SK-N-MC (cell line): Measurements from ENCODE around the gene BTBD16.

Source experiments
- DNase-seq: peaks from one replicate; pipeline ENCODE4 v3.0.0-alpha.2; 2011; ENCODE audit warnings: low read depth, low spot score
- H3K27ac ChIP-seq: fragments of 200-600 bp; sonication (generic); 2 replicates; pipeline ENCODE4 v1.5.1; 2016; ENCODE audit warnings: mixed run types
- H3K36me3 ChIP-seq: fragments of 200-600 bp; sonication (generic); 2 replicates; pipeline ENCODE4 v1.6.1; 2017; ENCODE audit warnings: antibody characterized with exemption, low read length, mixed read lengths; ENCODE audit not compliant: insufficient read depth
- H3K4me3 ChIP-seq: fragments of 200-600 bp; sonication (generic); 2 replicates; pipeline ENCODE4 v1.5.1; 2016
- H3K9ac ChIP-seq: fragments of 200-600 bp; sonication (generic); 2 replicates; pipeline ENCODE4 v1.8.0; 2017; ENCODE audit warnings: mixed run types, mixed read lengths; ENCODE audit not compliant: insufficient read length
- H3K9me3 ChIP-seq: fragments of 200-600 bp; sonication (generic); 2 replicates; pipeline ENCODE4 v1.6.1; 2017; ENCODE audit warnings: low read depth, mild to moderate bottlenecking, antibody characterized with exemption, low read length, moderate library complexity, mixed read lengths
- EZH2 ChIP-seq: fragments of 200-600 bp; sonication (generic); IDR thresholded peaks from one replicate; pipeline ENCODE4 v1.6.1; 2017; ENCODE audit warnings: antibody characterized with exemption
- FOXP2 ChIP-seq: optimal IDR thresholded peaks from 2 replicates; pipeline ENCODE3; 2011; ENCODE audit warnings: mild to moderate bottlenecking, moderate library complexity; ENCODE audit not compliant: insufficient read depth; ENCODE audit errors: extremely low read length, control extremely low read depth
- POLR2AphosphoS5 ChIP-seq: IDR thresholded peaks from 2 replicates; pipeline ENCODE4 v1.6.1; 2012; ENCODE audit warnings: mild to moderate bottlenecking, low read depth, low read length, borderline replicate concordance

BTBD16 gene

GRCh38 chr10:122352817-122353525, 81.9 kb downstream of the BTBD16 start:
- no peak for DNase-seq
- Histone ChIP-seq H3K36me3 (no peaks in the 10 kb centered on the region), H3K27ac (no peak overlapping the region), H3K9me3 (no peaks in the 10 kb centered on the region), H3K9ac (no peak overlapping the region), H3K4me3 (no peak overlapping the region)
- TF ChIP-seq POLR2AphosphoS5 (no peak), FOXP2 (no peak), EZH2 (no peak)

- Histone ChIP-seq H3K4me3 (no peak overlapping the region), H3K9ac (no peak overlapping the region), H3K36me3 (no peaks in the 10 kb centered on the region), H3K9me3 (no peaks in the 10 kb centered on the region), H3K27ac (no peak overlapping the region)
- TF ChIP-seq EZH2: no peak
- no peak for TF ChIP-seq POLR2AphosphoS5
- TF ChIP-seq FOXP2: no peak
- DNase-seq: no peak
Measured at GRCh38 chr10:122354383-122354782, 83.3 kb downstream of the BTBD16 start.

DNA sequence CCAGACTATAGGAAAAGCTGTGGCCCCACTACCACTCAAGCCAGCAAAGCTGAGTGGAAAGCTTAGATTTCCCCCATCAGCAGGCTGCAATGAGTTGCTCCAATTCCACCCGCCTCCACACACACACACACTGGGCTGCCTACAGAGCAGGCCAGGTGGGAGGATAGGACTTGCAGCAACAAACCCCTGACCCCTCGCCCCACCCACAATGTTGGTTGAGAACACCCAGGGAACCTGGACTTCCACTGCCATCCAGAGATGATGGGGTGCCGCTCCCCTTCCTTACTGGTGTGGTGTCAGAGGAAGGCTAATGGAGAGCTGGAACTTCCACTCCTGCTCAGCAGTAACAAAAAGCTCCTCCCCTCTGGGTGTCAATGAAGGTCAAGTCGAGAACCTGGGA, 86.6 kb downstream of the BTBD16 start:
- H3K36me3 ChIP-seq: no peaks in the 10 kb centered on the region
- H3K27ac ChIP-seq: no peak overlapping the region
- no peak for DNase-seq
- H3K9me3 ChIP-seq: no peaks in the 10 kb centered on the region
- H3K4me3 ChIP-seq: no peak overlapping the region
- no peak for TF ChIP-seq POLR2AphosphoS5
- no peak overlapping the region for H3K9ac ChIP-seq

DNA sequence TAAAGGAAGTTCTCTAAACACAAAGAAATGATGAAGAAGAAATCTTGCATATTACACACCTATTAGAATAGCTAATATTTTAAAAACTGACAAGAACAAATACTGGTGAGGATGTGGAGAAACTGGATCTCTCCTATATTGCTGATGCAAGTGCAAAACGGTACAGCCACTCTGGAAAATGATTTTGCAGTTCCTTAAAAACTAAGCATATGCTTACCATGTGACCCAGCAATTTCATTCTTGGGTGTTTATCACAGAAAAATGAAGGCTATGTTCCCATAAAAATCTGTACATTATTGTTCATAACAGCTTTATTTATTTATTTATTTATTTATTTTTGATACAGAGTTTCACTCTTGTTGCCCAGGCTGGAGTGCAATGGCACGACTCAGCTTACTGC, 88.5 kb downstream of the BTBD16 start:
- Histone ChIP-seq H3K9ac (no peak overlapping the region), H3K36me3 (no peaks in the 10 kb centered on the region), H3K9me3 (no peaks in the 10 kb centered on the region), H3K4me3 (no peak overlapping the region), H3K27ac (no peak overlapping the region)
- DNase-seq: no peak
- no peak for TF ChIP-seq EZH2
- no peak for TF ChIP-seq POLR2AphosphoS5
- no peak for TF ChIP-seq FOXP2

DNA sequence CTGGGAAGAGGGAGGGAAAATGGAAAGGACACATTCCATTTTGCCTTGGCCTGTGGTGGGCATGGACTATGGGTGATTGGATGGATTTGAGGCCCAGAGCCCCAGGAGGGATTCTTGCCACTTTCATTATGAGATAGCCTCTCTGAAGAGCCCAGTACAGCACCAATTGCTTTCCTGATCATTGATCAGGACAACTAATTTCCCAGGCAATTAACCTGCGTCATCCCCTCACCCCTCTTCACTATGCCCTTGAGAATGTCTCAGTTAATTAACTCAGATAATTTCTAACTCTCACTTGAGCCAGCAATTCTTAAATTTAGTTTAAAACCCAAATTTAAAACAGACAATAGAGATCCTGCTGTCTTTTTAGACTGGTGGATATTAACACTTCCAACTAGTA, 90.0 kb downstream of the BTBD16 start:
- H3K27ac ChIP-seq: no peak overlapping the region
- no peak overlapping the region for H3K9ac ChIP-seq
- no peak for DNase-seq
- no peaks in the 10 kb centered on the region for H3K9me3 ChIP-seq
- no peak overlapping the region for H3K4me3 ChIP-seq
- no peaks in the 10 kb centered on the region for H3K36me3 ChIP-seq
- TF ChIP-seq POLR2AphosphoS5 (no peak), FOXP2 (no peak), EZH2 (no peak)

DNA sequence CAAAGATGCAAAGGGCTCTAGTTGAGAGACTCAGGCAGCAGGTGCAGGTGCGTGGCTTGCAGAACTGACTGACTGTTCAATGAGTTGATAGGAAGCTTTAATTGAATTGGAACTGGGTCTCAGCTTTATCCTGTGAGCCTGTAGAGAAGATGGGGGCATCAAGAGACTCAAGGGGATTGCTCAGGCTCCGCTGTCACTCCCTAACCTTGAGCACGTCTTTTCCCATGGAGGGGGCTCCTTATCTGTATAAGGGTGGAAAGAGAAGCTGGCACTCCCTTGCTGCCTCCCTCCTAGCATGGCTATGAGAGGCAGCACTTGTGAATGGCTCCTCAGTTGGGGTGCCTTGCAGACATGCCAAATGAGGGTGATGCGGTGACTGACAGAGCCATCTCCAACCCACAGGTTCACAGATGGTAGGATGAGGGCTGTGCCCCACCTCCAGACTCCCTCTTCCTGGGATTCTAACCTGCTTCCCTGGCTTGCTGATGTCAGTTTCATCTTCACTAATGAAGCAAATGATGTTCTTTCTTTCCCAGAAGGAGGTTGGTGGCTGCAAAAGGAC, 91.0 kb downstream of the BTBD16 start:
- DNase-seq: no peak
- no peaks in the 10 kb centered on the region for H3K9me3 ChIP-seq
- no peak overlapping the region for H3K4me3 ChIP-seq
- H3K27ac ChIP-seq: no peak overlapping the region
- TF ChIP-seq POLR2AphosphoS5 (no peak), FOXP2 (no peak), EZH2 (no peak)
- H3K9ac ChIP-seq: no peak overlapping the region
- H3K36me3 ChIP-seq: no peaks in the 10 kb centered on the region

DNA sequence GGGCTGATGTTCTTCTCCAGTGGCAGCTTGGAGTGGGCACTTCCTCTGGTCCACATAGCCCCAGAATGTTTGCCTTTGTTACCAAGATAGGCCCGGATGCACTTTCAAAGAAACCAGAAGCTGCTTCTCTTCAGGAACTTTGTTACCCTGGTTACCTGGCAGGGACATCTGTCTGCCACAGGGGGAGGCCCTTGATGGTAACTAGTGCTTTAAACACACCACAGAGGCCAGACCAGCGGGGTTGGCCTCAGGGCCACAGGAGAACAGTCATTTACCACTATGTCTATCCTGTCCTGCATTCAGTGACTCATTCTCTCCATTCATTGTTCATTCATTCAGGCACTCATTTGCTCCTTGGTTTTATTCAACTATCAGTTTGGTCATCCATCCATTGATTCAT, 91.5 kb downstream of the BTBD16 start:
- H3K4me3 ChIP-seq: no peak overlapping the region
- TF ChIP-seq FOXP2 (no peak), EZH2 (no peak), POLR2AphosphoS5 (no peak)
- H3K36me3 ChIP-seq: no peaks in the 10 kb centered on the region
- no peak overlapping the region for H3K9ac ChIP-seq
- DNase-seq: no peak
- no peak overlapping the region for H3K27ac ChIP-seq
- H3K9me3 ChIP-seq: no peaks in the 10 kb centered on the region

- no peak overlapping the region for H3K9ac ChIP-seq
- H3K9me3 ChIP-seq: no peaks in the 10 kb centered on the region
- DNase-seq: no peak
- no peak overlapping the region for H3K27ac ChIP-seq
- no peak for TF ChIP-seq EZH2
- no peak for TF ChIP-seq FOXP2
- TF ChIP-seq POLR2AphosphoS5: no peak
- H3K36me3 ChIP-seq: no peaks in the 10 kb centered on the region
- no peak overlapping the region for H3K4me3 ChIP-seq
Measured at GRCh38 chr10:122363311-122363710, 92.2 kb downstream of the BTBD16 start.
